GM18498 (cell line): ENCODE data around the gene ZNF512B.
A peak's percentile ranks its signal among the peaks of the same experiment; 100 is the strongest.
"Not testable (repeated sequence)": the region's sequence is repeated elsewhere in the genome, so short reads cannot be mapped to it uniquely, and the experiment has no call there.

ENCODE experiments used
- ATAC-seq: cut with Tn5 transposase; IDR thresholded peaks from one replicate; pipeline ENCODE4 v1.9.1; 2021; ENCODE audit warnings: mild to moderate bottlenecking, moderate library complexity; ENCODE audit not compliant: unreplicated experiment

The ZNF512B gene

DNA sequence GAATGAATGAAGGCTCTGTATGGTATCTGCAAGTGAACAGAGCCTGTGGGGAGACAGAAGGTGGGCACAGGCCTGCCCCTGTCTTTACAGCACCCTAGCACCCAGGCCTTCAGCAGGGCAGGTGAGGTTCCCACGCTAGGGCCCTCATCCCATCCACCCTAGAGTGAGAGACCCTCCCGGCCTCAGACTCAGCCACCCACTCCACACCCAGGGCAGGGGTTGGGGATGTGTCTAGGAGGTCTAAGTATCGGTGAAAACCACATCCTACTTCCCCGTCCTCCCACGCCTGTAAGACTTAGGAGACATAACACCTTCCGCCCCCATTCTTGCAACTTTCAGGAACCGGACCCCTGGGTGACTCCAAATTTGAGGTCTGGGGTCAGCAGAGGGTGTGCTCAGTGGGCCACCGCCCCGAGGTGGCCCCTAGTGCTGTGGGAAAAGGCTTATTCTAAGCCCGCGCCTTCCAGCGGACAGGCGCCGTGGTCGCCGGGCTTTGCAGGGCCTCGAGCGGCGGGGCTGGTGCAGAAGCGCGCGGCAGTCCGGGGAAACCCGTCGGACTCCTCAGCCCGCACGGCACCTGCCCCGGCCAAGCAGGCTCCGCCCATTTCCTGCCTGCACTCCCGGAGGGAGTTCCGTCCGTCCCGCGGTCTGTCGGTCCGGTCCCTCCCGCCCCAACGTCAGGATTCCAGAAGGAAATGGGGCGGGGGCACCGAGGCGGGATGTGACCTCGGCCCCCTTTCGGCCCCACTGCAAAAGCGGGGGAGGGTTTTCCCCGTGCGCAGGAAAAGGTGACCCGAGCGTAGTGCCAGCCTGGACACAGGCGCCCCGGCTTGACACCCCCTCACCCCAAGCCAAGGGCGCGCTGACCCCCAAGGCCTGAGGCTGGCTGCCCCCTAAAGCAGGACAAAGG is 8.8 kb upstream of the ZNF512B start:
- peak; percentile 37 for ATAC-seq

DNA sequence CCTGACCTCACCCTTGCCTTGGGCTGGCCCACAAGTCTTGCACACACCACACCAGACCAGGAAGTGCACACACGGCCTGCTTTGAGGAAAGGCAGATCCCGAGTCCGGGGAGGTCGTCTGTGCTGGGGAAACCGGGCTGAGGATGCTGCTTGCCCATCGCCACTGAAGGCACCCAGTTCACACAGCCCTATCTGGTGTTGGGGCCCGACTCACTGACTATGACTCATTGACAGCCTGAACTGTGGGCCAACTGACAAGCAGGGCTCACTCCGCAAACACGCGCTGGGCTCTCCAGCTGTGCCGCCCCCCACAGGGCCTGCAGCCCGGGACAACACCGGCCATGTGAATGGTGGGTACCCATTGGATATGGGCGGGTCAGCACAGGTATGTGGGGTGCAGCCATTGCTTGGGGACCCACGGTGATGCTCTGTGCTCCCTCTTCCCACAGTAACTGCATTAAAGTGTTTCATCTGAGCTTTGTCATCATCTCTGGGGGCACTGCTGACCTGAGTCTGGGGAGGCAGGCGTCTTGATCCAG is 8.1 kb upstream of the ZNF512B start:
- no peak for ATAC-seq

DNA sequence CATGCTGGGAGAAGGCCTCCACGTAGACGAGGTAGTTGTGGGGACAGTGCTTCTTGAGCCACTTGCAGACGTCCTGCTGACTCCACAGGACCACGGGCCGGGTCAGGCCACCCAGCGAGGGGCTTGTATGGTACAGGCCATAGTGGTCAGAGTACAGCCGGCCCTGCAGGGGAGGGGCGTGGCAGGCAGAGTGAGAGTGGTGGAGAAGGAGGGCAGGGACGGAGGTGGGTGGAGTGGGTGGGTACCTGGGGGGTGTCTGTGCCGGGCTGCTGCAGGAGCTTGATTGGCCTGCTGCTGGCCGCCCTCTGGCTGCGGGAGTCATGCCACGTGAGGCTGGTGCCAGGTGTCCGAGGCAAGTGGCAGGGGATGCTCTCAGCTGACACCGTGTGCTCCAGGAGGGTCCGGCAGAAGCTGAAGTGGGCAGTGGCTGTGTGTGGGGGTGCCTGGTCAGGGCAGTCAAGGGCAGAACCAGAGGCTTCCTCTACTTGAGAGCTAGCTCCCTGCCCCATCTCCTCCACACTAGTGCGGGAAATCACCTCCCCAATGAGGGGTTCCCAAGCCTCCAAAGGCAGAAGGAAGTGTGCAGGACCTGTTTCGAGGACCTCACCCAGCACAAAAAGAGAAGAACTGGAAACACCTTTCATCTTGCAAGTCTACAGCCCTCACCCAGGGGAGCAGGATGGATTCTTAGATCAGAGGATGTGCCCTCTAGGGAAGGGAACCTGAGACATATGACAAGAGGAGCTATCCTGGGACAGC is 7.4 kb upstream of the ZNF512B start:
- ATAC-seq = no peak

DNA sequence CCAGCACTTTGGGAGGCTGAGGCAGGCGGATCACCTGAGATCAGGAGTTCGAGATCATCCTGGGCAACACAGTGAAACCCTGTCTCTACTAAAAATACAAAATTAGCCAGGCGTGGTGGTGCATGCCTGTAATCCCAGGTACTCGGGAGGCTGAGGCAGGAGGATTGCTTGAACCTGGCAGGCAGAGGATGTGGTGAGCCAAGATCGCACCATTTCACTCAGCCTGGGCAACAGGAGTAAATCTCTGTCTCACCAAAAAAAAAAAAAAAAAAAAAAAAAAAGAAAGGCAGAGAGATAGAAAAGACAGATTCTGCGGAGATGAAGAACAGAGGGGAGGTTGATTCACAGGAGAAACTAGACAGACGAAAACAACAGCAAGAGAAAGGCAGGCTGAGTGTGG is 6.8 kb upstream of the ZNF512B start:
- ATAC-seq = not testable (repeated sequence)

DNA sequence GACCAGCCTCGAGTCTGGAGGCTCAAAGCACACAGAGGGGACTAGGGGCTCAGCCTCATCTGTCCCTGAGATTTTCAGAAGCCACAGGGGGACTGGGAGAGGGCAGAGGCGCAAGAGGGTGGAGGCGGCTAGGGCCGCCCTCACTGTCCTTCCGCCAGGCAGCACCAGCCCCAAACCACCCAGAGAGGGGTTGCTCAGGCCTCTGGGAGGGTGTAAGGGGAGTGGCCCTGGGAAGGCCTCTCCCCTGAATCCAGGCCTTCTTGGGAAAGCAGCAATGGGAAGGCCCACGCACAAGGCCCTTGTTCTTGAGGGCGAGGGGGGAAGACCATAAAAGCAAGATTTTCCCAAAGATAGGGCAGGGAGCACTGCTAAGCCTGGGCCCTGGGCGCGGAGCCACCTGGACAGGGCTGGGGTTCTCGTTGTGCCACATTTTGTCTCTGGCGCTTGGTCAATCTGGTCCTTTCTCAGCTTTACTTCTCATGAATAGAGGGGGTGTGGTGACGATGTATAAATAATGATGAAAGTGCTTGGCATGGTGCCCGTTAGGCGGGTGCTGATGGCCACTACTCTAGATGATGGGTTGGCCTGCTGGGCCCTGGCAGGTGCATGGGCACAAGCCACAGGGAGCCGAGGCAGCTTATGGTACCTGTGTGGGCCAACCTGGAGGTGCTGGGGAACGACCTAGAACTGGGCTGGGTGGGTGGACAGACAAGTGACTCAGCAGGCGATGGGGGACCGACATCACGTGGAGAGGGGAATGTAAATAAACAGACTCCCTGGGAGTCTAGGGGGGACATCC is 4.9 kb upstream of the ZNF512B start:
- no peak for ATAC-seq

DNA sequence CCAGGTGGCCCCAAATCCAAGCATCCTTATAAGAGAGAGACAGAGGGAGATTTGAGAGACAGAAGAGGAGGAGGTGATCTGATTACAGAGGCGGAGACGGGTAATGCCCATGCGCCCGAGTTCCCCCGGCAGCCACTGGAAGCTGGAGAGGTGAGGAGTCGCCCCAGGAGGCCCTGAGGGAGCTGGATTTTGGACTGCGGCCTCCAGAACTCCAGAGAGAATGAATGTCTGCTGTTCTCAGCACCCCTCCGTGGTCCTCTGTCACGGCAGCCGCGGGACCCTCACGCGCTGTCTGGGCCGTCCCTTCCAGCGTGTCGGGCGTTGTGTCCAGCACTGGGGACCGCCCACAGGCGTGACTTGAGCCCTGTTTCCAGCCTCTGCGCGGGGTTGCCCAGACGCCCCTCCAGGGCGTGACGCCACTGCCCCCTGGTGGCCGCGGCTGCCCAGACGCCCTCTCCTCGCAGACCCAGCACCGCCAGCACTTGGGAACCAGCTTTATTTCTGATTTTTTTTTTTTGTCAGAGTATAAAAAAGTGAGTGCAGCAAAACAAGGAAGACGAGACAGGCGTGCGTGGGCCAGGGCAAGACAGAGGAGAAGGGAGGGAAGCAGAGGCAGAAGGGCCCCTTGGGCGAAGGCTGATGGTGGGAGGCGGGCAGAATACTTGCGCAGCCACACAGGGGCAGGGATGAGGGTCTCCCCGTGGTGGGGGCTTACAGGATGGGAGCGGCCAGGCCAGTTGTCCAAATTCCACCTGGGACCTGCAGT is 4.1 kb upstream of the ZNF512B start:
- peak; percentile 47 for ATAC-seq

DNA sequence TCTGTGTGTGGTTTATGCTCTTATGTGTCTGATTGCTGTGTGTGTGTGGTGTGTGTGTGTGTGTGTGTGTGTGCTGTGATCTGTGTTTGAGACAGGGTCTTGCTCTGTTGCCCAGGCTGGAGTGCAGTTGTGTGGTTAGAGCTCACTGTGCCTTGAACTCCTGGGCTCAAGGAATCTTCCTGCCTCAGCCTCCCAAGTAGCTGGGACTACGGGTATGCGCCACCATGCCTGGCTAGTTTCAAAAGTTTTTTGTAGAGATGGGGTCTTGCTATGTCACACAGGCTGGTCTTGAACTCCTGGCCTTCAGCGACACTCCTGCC is 3.4 kb upstream of the ZNF512B start:
- no peak for ATAC-seq

DNA sequence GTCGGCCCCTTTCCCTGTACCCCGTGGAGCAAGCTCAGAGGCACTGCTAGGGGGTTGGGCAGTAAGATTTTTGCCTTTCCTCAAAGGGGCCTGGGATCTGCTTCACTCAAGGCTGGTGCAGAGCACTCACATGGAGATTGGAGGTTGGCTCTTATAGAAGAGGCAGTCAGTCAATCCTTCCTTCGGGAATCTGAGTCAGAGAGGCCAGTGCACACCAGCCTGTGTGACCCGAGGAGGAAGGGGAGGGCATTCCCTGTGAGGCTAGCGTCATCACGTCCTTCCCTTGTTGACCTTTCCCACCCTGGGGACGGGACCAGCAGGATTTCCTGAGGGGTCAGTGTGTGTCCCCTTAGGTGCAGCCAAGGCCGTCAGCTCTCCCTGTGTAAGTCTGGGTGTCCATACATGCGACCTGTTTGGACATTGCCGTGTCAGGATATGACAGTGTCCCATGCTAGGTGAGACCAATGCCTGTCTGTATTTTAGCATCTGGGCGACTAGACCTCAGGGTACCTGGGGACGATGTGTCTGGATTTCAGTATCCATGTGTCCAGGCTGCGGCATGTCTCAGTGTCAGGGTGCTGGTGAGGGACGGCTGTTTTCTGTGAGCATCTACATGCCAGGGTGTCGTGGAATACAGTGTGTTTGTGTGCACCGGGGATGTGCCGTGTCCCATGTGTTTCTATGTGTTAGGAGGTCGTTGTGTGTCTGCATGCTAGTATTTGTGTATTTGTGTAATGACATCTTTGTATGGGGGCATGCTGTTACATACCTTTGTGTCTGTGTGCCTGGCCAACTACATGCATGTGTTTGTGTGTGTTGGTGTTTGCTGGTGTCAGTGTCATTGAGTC is 2.8 kb upstream of the ZNF512B start:
- ATAC-seq = no peak

DNA sequence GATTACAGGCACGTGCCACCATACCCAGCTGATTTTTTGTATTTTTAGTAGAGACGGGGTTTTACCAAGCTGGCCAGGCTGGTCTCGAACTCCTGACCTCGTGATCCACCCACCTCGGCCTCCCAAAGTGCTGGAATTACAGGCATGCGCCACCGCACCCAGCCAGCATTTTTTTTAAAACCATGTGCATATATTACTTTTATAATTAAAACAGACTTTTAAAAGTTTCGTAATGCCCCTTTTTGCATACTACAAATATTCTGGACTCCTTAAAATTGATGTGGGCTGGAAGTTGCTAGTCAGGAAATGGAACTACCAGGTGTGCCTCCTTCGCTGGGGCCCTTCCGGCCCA is 2.2 kb upstream of the ZNF512B start:
- ATAC-seq = not testable (repeated sequence)

DNA sequence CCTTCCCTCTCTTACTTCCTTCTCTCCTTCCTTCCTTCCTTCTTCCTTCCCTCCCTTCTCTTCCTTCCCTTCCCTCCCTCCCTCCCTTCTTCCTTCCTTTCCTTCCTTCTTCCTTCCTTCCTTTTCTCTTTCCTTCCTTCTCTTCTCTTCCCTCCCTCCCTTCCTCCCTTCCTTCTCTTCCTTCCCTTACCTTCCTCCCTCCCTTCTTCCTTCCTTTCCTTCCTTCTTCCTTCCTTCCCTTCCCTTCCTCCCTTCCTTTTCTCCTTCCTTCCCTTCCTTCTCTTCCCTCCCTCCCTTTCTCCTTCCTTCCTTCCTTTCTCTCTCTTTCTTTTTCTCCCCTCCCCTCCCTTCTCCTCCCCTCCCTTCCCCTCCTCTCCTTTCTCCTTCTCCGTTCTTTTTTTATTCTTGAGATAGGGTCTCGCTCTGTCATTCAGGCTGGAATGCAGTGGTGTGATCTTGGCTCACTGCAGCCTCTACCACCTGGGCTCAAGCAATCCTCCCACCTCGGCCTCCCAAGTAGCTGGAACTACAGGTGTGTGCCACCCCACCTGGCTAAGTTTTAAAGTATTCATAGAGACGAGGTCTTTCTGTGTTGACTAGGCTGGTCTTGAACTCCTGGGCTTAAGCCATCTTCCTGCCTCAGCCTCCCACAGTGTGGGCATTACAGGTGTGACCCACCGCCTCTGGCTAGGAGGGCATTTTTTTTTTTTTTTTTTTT is 1.1 kb upstream of the ZNF512B start:
- ATAC-seq = no peak

DNA sequence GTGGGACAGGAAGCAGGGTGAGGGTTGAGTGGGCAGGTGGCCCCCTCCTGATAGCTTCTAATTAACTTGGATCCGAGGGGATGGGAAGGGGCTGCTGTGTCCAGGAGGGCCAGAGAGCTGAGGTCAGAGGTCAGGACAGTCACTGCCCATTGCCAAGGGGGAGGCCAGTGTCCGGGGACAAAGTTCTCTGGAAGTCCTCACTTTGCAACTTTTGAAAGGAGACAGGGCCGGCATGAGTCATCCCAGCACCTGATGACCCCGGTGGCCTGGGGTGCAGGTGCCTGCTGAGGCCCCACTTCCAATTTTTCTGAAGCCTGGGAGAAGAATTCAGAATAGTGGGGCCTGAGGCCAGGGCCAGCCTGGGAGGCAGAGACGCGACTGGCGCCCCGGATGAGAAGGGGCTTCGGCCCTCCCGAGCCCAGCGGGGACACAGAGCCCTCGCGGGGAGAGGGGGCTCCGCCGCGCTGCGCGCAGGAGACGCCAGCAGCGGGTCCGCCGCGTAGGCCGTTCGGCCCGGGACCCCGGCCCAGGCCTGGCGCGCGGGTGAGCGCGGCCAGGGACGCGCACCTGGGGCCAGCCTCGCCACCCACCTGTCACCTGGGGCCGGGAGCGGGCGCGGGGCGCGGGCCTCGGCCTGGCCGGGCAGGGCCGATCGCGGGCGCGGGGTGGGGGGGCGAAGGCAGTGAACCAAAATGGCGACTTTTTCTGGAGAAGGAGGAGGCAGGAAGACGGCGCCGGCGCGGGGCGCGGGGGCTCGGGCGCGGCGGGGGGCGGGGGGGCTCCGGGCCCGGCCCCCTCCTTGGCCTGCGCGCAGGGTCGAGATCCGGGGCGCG is 586 bp downstream of the ZNF512B start:
- ATAC-seq = no peak

DNA sequence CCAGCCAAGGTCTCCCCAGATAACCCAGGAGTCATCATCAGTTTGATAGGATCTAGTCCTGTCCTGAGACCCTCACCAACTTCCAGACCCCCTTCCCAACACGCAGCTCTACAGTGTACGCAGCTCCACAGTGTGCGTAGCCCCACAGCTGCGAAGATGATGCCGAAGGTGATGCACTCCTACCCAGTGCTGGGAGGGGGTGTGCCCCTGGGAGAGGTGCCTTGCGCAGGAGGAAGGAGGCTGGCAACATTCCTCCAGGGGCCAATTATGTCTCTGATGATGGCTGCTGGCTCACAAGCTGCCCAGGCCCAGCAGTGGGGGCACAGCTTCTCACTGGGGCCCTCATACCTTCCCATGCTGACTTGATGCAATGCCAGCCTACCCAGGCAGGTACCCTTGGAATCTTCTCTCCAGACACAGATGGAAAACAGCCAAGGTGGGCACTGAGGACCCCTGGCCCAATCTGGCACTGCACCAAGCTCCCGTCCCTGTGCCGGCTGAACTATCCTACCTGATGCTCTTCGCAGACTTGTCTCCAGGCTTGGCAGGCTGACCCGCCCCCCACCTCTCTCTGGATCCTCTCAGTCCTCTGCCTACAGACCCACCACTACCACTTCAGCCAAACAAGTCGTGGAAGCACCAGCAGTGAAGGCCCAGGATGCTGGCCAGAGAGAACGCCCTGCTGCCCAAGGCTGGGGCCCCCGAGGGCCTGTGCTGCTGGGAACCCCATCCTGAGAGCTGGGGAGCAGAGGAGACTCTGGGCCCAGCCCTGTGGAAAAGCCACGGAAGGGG is 1.4 kb downstream of the ZNF512B start:
- no peak for ATAC-seq

DNA sequence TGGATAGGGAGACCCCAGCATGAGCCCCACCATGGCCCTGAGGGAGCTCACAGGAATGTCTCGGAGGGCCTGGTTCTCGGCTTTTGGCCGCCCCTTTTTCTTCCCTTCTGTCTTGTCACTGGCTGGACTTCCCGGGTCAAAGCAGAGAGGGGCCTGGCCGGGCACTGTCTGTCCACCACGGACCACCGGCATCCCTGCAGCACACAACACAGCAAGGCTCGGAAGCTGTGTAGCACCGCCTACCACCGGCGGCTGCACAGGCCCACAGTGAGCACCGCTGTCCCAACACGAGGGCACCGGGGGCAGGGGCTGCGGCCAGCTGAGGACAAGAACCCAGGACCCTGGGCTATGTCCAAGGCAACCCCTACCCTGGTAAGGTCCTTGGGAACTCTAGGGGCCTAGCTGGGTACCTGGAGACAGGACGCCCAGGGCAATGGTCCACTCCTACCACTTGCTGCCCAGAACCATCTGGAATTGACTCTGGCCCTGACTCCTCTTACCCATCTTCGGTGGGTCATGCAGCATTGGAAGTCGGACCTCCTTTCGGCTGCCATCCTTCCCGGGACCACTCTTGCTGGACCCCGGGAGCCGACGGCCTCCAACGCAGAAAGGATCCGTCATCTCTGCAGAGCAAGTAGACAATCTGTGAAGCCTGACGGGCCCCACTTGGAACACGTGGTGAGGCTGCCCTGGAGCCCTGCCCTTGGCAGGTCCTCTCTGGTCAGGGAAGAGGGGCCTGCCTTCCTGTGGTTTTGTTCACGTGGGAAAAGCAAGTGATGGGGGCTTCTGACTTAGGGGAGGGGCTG is 2.2 kb downstream of the ZNF512B start:
- ATAC-seq = no peak

DNA sequence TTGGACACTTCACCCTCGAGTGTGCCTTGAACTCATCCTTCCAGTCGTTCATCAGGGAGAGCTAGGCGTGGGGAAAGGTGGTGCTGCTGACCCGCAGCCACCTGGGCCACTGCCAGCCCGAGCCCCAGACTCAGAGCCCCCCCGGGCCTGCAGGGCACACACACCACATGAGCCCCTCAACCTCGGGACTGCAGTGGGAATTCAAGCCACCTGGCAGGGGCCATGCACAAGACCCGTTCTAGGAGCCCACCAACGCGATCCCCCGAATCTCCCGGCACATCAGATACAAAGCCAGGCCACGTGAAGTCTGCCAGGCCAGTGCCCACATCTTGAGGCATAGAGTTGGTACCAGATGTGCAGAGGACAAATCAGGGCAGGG is 2.8 kb downstream of the ZNF512B start:
- no peak for ATAC-seq

DNA sequence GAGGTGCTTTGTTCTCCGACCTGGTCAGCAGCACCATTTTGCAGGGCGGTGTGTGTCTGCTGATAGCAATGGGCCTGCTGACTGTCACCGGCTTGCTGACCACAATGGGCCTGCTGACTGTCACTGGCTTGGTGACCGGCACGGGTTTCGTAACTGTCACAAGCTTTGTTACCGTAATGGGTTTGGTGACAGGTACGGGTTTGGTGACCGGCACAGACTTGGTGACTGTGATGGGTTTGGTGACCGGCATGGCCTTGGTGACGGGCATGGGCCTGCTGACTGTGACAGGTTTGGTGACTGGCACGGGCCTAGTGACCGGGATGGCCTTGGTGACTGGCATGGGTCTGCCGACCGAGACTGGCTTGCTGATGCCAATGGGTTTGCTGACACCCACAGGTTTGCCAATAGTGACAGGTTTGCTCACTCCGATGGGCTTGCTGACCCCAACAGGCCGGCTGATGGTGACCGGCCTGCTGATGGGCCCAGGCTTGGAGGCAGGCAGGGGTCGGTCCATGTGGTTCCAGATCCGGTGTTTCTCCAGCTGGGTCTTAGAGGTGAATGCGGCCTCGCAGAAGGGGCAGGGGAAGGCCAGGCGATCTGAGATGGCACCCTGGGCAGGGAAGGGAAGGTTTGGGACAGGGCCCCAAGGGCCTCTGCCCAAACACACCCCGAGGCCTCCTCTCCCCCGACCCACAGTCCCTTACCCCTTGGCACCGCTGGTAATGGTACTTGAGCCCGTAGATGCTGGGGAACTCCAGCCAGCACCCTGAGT is 3.4 kb downstream of the ZNF512B start:
- no peak for ATAC-seq

DNA sequence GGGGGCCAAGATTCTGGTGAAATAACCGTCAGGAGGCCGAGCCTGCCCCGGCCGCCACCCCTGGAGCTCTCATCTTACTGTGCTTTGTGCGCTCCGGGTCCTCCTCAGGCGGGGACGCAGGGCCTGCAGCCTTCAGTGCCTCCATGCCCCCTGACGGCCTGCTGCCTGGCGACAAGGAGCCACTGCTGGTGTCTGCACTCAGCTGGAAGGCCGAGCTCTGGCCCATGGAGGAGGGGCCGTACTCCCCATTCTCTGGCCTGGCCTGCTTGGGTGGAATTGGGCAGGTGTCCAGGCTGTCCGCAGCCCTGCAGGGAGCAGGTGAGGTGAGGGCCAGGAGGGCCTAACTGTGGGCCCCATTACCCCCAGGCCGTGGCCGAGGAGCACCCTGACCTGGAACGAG is 5.3 kb downstream of the ZNF512B start:
- ATAC-seq = no peak
